Mesendoderm (in vitro differentiated cells): ENCODE data around the gene KIAA0319L.
A peak's percentile ranks its signal among the peaks of the same experiment; 100 is the strongest.

Experiments
- DNase-seq: peaks from one replicate; pipeline ENCODE4 v3.0.0; 2013
- H2AK5ac ChIP-seq: 2 replicates; pipeline ENCODE4 v1.6.1; 2013; ENCODE audit warnings: low read length, inconsistent platforms
- H2BK120ac ChIP-seq: 2 replicates; pipeline ENCODE4 v1.6.1; 2013; ENCODE audit warnings: low read depth, mild to moderate bottlenecking, low read length, moderate library complexity, mixed read lengths
- H2BK15ac ChIP-seq: replicated peaks from 2 replicates; pipeline ENCODE4 v1.6.1; 2013; ENCODE audit warnings: low read depth, mild to moderate bottlenecking, moderate library complexity
- H2BK5ac ChIP-seq: 2 replicates; pipeline ENCODE4 v1.6.1; 2013; ENCODE audit warnings: low read length, inconsistent platforms
- H3K18ac ChIP-seq: 2 replicates; pipeline ENCODE4 v1.6.1; 2013; ENCODE audit warnings: mild to moderate bottlenecking, low read length, mixed read lengths
- H3K23ac ChIP-seq: one replicate; pipeline ENCODE4 v1.6.1; 2013; ENCODE audit warnings: low read length
- H3K27ac ChIP-seq: 2 replicates; pipeline ENCODE4 v1.5.1; 2013; ENCODE audit warnings: low read depth, mild to moderate bottlenecking, inconsistent platforms, low read length, moderate library complexity
- H3K27me3 ChIP-seq: 2 replicates; pipeline ENCODE4 v1.6.1; 2013; ENCODE audit warnings: low read length, control low read depth, mild to moderate bottlenecking, inconsistent platforms; ENCODE audit not compliant: insufficient read depth, poor library complexity
- H3K36me3 ChIP-seq: 2 replicates; pipeline ENCODE4 v1.6.1; 2013; ENCODE audit warnings: low read length, inconsistent platforms; ENCODE audit not compliant: control insufficient read depth, insufficient read depth
- H3K4ac ChIP-seq: one replicate; pipeline ENCODE4 v1.6.1; 2013; ENCODE audit warnings: low read depth, mild to moderate bottlenecking, low read length, moderate library complexity
- H3K4me1 ChIP-seq: 2 replicates; pipeline ENCODE4 v1.6.1; 2013; ENCODE audit warnings: low read depth, low read length, inconsistent platforms; ENCODE audit not compliant: control insufficient read depth
- H3K4me2 ChIP-seq: 2 replicates; pipeline ENCODE4 v1.6.1; 2013; ENCODE audit warnings: low read length
- H3K4me3 ChIP-seq: 2 replicates; pipeline ENCODE4 v1.5.1; 2013; ENCODE audit warnings: mild to moderate bottlenecking, low read length
- H3K56ac ChIP-seq: one replicate; pipeline ENCODE4 v1.6.1; 2013; ENCODE audit warnings: low read length
- H3K79me1 ChIP-seq: 2 replicates; pipeline ENCODE4 v1.6.1; 2013; ENCODE audit warnings: low read length, inconsistent platforms
- H3K79me2 ChIP-seq: 2 replicates; pipeline ENCODE4 v1.6.1; 2013; ENCODE audit warnings: mild to moderate bottlenecking, low read length; ENCODE audit not compliant: control insufficient read depth, insufficient read depth
- H3K9ac ChIP-seq: 2 replicates; pipeline ENCODE4 v1.6.1; 2013; ENCODE audit warnings: low read length, inconsistent platforms
- H4K5ac ChIP-seq: one replicate; pipeline ENCODE4 v1.6.1; 2013; ENCODE audit warnings: low read length
- H4K8ac ChIP-seq: one replicate; pipeline ENCODE4 v1.6.1; 2013; ENCODE audit warnings: low read depth, mild to moderate bottlenecking, control low read depth, low read length, moderate library complexity
- WGBS: extraction: QIAGEN DNeasy Blood & Tissue Kit; methylation state at CpG from one replicate; pipeline ENCODE4 v1.1.7; 2013; ENCODE audit warnings: low lambda C conversion rate, missing lambda C conversion rate; ENCODE audit not compliant: insufficient coverage; ENCODE audit errors: extremely low coverage; 5-methylcytosine and 5-hydroxymethylcytosine counted together

KIAA0319L gene

GRCh38 chr1:35564037-35564883 is 7.1 kb upstream of the KIAA0319L start:
- Histone ChIP-seq H3K27me3 (no peaks in the 10 kb centered on the region), H3K36me3 (peaks cover 4% of the 10 kb centered on the region), H2AK5ac (no peak overlapping the region), H3K4me2 (no peak overlapping the region), H3K56ac (peak overlapping the region; percentile 28), H3K27ac (no peak overlapping the region), H3K4me3 (no peak overlapping the region), H3K79me1 (peaks cover 5% of the 10 kb centered on the region), H3K4ac (no peak overlapping the region), H3K23ac (no peak overlapping the region), H4K5ac (no peak overlapping the region), H2BK15ac (no peak overlapping the region), H4K8ac (no peak overlapping the region), H2BK120ac (no peak overlapping the region), H3K9ac (no peak overlapping the region), H3K18ac (no peak overlapping the region), H3K4me1 (no peaks in the 10 kb centered on the region), H2BK5ac (no peak overlapping the region), H3K79me2 (no peaks in the 10 kb centered on the region)
- DNase-seq, result peak; percentile 89
- WGBS, result no CpG with 5 or more reads among the region's 9 CpGs

GRCh38 chr1:35563166-35563565 is 6.0 kb upstream of the KIAA0319L start:
- Histone ChIP-seq H3K18ac (no peak overlapping the region), H2BK120ac (no peak overlapping the region), H2BK15ac (no peak overlapping the region), H4K8ac (no peak overlapping the region), H3K23ac (no peak overlapping the region), H3K4me2 (no peak overlapping the region), H3K27ac (no peak overlapping the region), H4K5ac (no peak overlapping the region), H3K9ac (no peak overlapping the region), H3K4ac (no peak overlapping the region), H3K56ac (no peak overlapping the region), H3K4me3 (no peak overlapping the region), H2AK5ac (no peak overlapping the region), H3K36me3 (peaks cover 4% of the 10 kb centered on the region), H2BK5ac (no peak overlapping the region), H3K79me1 (peaks cover 6% of the 10 kb centered on the region), H3K4me1 (no peaks in the 10 kb centered on the region), H3K79me2 (no peaks in the 10 kb centered on the region), H3K27me3 (no peaks in the 10 kb centered on the region)
- no peak for DNase-seq
- no CpG with 5 or more reads among the region's 12 CpGs for WGBS

GRCh38 chr1:35561972-35562680 is 4.9 kb upstream of the KIAA0319L start:
- Histone ChIP-seq H3K79me1 (peaks cover 6% of the 10 kb centered on the region), H4K8ac (no peak overlapping the region), H2BK5ac (no peak overlapping the region), H2AK5ac (no peak overlapping the region), H3K4ac (no peak overlapping the region), H3K79me2 (no peaks in the 10 kb centered on the region), H3K56ac (no peak overlapping the region), H3K27me3 (no peaks in the 10 kb centered on the region), H3K23ac (no peak overlapping the region), H3K4me1 (no peaks in the 10 kb centered on the region), H3K27ac (no peak overlapping the region), H3K36me3 (peaks cover 4% of the 10 kb centered on the region), H3K9ac (no peak overlapping the region), H2BK120ac (no peak overlapping the region), H4K5ac (no peak overlapping the region), H3K18ac (no peak overlapping the region), H3K4me2 (no peak overlapping the region), H2BK15ac (no peak overlapping the region), H3K4me3 (no peak overlapping the region)
- DNase-seq, result no peak
- WGBS, result no CpG with 5 or more reads among the region's 15 CpGs

- DNase-seq, result no peak
- Histone ChIP-seq H4K8ac (no peak overlapping the region), H2BK15ac (no peak overlapping the region), H3K9ac (no peak overlapping the region), H3K4ac (no peak overlapping the region), H3K4me1 (peaks cover 1% of the 10 kb centered on the region), H2BK120ac (no peak overlapping the region), H2AK5ac (no peak overlapping the region), H3K27me3 (no peaks in the 10 kb centered on the region), H3K4me3 (no peak overlapping the region), H3K4me2 (no peak overlapping the region), H3K79me2 (peaks cover 4% of the 10 kb centered on the region), H4K5ac (no peak overlapping the region), H3K79me1 (peaks cover 7% of the 10 kb centered on the region), H3K56ac (peak overlapping the region; percentile 25), H3K23ac (no peak overlapping the region), H3K27ac (no peak overlapping the region), H2BK5ac (no peak overlapping the region), H3K36me3 (peaks cover 4% of the 10 kb centered on the region), H3K18ac (no peak overlapping the region)
- WGBS, result 100% methylated on average over 1 of the region's 11 CpGs
These were observed 4.2 kb upstream of the KIAA0319L start for GRCh38 chr1:35561297-35561971.

- no peak overlapping the region for H3K4ac ChIP-seq
- H3K4me1 ChIP-seq, result peaks cover 8% of the 10 kb centered on the region
- H3K79me1 ChIP-seq, result peaks cover 16% of the 10 kb centered on the region
- H3K27me3 ChIP-seq, result no peaks in the 10 kb centered on the region
- peaks cover 13% of the 10 kb centered on the region for H3K79me2 ChIP-seq
- WGBS, result no CpG with 5 or more reads among the region's 44 CpGs
- H2BK120ac ChIP-seq, result no peak overlapping the region
- H3K23ac ChIP-seq, result no peak overlapping the region
- H2BK5ac ChIP-seq, result no peak overlapping the region
- no peak overlapping the region for H3K4me2 ChIP-seq
- H3K36me3 ChIP-seq, result peaks cover 4% of the 10 kb centered on the region
- H3K56ac ChIP-seq, result no peak overlapping the region
- H4K5ac ChIP-seq, result no peak overlapping the region
- DNase-seq, result no peak
- H3K18ac ChIP-seq, result no peak overlapping the region
- H4K8ac ChIP-seq, result no peak overlapping the region
- H2BK15ac ChIP-seq, result no peak overlapping the region
- no peak overlapping the region for H2AK5ac ChIP-seq
- H3K4me3 ChIP-seq, result no peak overlapping the region
- H3K9ac ChIP-seq, result no peak overlapping the region
- H3K27ac ChIP-seq, result no peak overlapping the region
These were observed 3.3 kb upstream of the KIAA0319L start for GRCh38 chr1:35560256-35561225.
